Measurements from ENCODE around the gene DNAH2. TPM values are rescaled to one million over a fixed set of nuclear protein-coding genes. Genes with fewer than 3 reads are reported as not detected.
A peak's percentile ranks its signal among the peaks of the same experiment; 100 is the strongest.

The DNAH2 gene
- total and polyA plus RNA-seq, 2 of the 13 experiments (the other 11 are each of a cell fraction or from before 2014, with no cell fraction given), result not detected

- TF ChIP-seq ARNTL (CRISPR knock-in tag; IDR thresholded peaks at IDR 0.05), result peak; percentile 9; the same call in 1 of the 2 replicates
- no peak; the same call in 1 of the 2 replicates for TF ChIP-seq ZGPAT (CRISPR knock-in tag; IDR thresholded peaks at IDR 0.05)
- no peak for TF ChIP-seq ZFP36L2 (CRISPR knock-in tag; IDR thresholded peaks at IDR 0.05)
- peak; percentile 7; the same call in 1 of the 2 replicates for TF ChIP-seq ZNF280D (CRISPR knock-in tag; IDR thresholded peaks at IDR 0.05)
- TF ChIP-seq RBM39 (IDR thresholded peaks at IDR 0.05; ENCODE audit: low read depth, low read length, poor library complexity, severe bottlenecking), result peak; percentile 83
- peak; percentile 41; the same call in 1 of the 2 replicates for TF ChIP-seq RARA (CRISPR knock-in tag; IDR thresholded peaks at IDR 0.05)
- TF ChIP-seq PAXIP1 (CRISPR knock-in tag; conservative IDR thresholded peaks at IDR 0.05), result no peak
- peak; percentile 56 for TF ChIP-seq U2AF1 (optimal IDR thresholded peaks at IDR 0.05; ENCODE audit: low read depth, low read length)
- no peak; the same call in 1 of the 2 replicates for TF ChIP-seq SAFB2 (CRISPR knock-in tag; IDR thresholded peaks at IDR 0.05; ENCODE audit: borderline replicate concordance, low read depth)
- TF ChIP-seq HNF4A (CRISPR knock-in tag; IDR thresholded peaks at IDR 0.05), result no peak
- peak; percentile 12; the same call in 1 of the 2 replicates for TF ChIP-seq PHF8 (CRISPR knock-in tag; IDR thresholded peaks at IDR 0.05)
- TF ChIP-seq MAZ (IDR thresholded peaks at IDR 0.05; ENCODE audit: borderline replicate concordance, low read depth, low read length), result no peak
- TF ChIP-seq MAZ (CRISPR knock-in tag; IDR thresholded peaks at IDR 0.05; ENCODE audit: low read depth), result peak; percentile 43; the same call in 1 of the 2 replicates
- peak; percentile 6; the same call in 1 of the 2 replicates for TF ChIP-seq BCL6 (CRISPR knock-in tag; IDR thresholded peaks at IDR 0.05)
- 0 out of 2 replicates have a peak, but pooled peaks have one; percentile 1 for TF ChIP-seq HDAC2 (CRISPR knock-in tag; IDR thresholded peaks at IDR 0.05)
- TF ChIP-seq IRF9 (CRISPR knock-in tag; IDR thresholded peaks at IDR 0.05; ENCODE audit: borderline replicate concordance), result peak; percentile 9; the same call in 1 of the 2 replicates
- no peak for TF ChIP-seq POGK (CRISPR knock-in tag; conservative IDR thresholded peaks at IDR 0.05)
These were observed 118.5 kb downstream of the DNAH2 start (continued) for GRCh38 chr17:7835814-7836595.
